GM19395 (cell line): ENCODE measurements around the gene TBC1D16.

Experiments used
- ATAC-seq: cut with Tn5 transposase; IDR thresholded peaks from one replicate; pipeline ENCODE4 v1.9.1; 2021; ENCODE audit warnings: mild to moderate bottlenecking, moderate library complexity; ENCODE audit not compliant: unreplicated experiment

Gene TBC1D16

GRCh38 chr17:79954281-79955166 is 81.1 kb downstream of the TBC1D16 start:
- ATAC-seq: no peak

DNA sequence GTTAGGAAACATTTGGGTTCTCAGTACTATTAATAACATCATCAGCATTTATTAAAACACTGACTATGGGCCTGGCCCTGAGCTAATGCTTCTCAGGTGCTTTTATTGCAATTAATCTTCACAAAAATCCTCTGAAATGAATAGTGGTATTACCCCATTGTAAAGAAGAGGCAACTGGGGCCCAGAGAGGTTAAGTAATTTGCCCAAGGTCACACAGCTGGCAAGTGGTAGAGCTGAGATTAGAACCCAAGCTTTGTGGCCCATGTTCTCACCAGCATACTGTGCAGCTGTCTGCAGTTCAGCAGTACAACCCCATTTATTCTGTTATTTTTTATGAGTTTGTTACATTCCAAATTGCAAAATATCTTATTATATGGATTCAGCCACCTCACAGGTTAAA is 82.3 kb downstream of the TBC1D16 start:
- no peak for ATAC-seq

GRCh38 chr17:79952901-79953300 is 82.8 kb downstream of the TBC1D16 start:
- no peak for ATAC-seq

- ATAC-seq: no peak
Observed at GRCh38 chr17:79952265-79952877, 83.3 kb downstream of the TBC1D16 start.

DNA sequence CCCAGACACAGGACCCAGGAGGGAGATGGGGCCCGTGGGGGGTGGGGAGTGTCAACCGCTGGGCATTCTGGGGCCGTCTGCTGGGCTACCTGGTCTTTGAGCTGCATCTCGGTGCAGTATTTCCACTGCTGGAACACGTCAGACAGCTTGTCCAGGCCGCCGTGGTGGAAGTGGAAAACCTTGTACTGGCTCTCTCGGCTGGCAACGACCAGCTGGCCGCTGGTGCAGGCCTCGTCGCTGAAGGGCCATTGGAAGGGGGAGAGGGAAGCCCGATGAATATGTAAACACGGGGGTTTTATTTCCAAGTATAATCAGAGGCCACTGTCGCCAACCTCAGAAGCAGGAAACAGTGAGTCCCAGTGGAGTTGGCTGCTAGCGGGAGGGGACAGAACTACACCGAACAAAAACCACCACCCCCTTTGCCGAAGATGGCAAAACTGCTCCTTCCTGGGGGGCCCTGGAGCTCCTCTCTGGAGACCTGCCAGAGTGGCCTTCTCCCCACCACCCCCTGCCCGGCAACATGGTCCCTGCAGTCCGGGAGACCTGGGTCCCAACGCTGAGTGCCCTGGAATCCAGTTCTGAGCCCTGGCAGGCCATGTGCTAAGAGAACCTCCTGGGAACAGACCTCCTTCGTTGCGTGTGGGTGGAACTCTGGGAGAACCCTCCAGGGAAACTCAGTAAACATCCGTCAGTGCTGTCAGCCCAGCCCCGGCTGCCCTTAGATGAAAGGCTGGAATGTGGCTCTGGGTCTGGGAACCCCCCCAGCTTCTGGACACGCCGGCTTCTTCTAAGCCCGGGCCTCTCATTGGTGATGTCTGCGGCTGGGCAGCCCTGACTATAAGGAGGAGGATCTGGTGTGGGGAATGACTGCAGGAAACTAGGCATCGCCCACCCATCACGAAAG is 84.1 kb downstream of the TBC1D16 start:
- no peak for ATAC-seq

- no peak for ATAC-seq
Observed at GRCh38 chr17:79950751-79951150, 84.9 kb downstream of the TBC1D16 start.

DNA sequence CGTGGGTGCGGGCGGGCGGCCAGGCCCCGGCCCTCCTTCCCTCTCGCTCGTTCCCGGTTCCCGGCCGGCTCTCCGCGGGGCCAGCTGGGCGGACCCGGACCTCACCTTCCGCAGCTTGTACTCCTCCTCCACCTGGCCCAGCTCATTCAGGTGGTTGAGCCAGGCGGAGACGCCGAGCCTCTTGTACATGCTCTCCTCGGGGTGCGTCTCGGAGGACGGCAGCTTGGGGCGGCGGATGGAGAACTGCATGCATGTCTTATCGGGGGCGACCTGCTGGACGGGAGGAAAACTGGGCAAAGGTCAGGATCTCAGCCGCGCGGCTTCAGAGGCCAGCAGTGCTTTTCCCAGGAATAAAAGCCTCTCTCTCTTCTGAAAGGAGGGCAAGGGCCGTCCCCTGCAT is 85.4 kb downstream of the TBC1D16 start:
- ATAC-seq: no peak

GRCh38 chr17:79949656-79950209 is 85.9 kb downstream of the TBC1D16 start:
- no peak for ATAC-seq

GRCh38 chr17:79948945-79949655 is 86.6 kb downstream of the TBC1D16 start:
- no peak for ATAC-seq

- ATAC-seq: no peak
Observed at GRCh38 chr17:79948406-79948944, 87.2 kb downstream of the TBC1D16 start.

DNA sequence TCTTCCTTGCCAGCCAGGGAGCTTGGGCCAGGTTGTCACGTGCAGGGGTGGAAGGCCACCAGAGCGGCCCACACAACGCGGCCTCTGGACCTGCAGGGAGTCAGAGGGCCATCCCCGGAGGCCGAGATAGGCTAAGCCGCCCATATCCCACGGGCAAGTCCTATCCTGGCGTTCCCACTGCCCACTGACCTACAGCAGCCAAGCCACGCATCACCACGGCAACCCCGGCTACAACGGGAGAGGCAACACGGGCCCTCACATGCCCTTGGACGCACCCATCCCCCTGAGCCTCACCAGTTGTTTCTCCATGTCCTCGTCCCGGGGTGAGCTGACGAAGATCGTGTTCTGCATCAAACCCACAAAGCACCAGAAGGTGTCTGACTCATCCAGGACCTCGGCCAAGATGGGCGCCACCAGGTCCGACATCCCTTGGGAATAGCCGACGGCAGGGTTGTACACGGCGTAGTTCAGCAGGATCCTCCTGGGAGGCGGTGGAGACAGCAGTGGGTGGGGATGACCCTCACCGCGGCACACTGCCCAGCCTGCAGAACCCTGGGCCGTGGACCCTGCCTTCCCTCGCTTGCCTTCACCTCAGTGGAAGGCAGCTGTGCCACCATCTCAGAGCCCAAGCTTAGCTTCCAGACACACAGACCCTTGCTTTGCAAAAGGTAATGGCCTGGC is 88.2 kb downstream of the TBC1D16 start:
- no peak for ATAC-seq

GRCh38 chr17:79946352-79947231 is 89.1 kb downstream of the TBC1D16 start:
- no peak for ATAC-seq

GRCh38 chr17:79945591-79946255 is 89.9 kb downstream of the TBC1D16 start:
- ATAC-seq: no peak

- ATAC-seq: no peak
Observed at GRCh38 chr17:79944821-79945391, 90.8 kb downstream of the TBC1D16 start.

GRCh38 chr17:79944251-79944812 is 91.3 kb downstream of the TBC1D16 start:
- no peak for ATAC-seq

DNA sequence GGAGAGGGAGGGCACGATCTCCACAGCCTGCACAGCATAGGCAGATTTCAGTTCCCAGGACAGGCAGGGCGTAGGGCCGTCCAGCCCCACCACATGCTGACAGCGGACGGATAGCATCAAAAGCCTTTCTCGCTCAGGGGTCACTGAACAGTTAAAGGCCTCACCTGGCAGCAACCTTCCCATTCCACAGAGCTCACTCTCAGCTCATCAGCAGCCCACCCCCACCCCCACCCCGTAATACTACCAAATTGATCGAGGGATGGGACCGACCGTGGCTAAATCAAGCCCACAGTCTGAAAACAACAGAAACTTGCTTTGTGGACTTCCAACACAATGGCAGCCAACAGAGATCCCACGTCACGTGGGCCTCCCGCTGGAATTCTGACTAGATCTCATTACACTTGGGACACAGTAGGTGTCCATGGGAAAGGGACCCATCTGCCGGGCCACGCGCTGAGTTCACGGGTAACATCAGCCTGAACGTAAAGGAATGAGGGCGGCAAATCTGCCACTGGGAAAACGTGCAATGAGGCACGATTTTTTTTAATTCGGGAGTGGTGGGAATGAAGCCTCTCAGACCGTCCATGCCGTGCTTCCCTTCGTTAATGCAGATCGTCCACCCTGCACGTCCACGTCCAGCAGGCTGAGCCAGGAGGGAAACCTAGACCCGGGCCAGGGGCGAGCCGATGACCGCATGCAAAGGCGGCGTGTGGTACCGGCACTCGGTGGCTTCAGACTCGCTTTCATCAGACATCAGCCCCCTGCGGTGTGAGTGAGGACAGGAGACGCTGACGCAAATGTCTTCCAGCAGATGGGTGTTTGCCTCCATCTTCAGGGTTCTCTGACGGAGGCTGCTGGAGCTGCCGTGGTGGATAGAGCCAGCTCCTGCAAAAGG is 92.1 kb downstream of the TBC1D16 start:
- ATAC-seq: no peak
